CD4-positive, alpha-beta T cell treated with Interleukin-1 beta for 1 hour (primary cell): ENCODE results near the gene DOCK6.
A peak's percentile ranks its signal among the peaks of the same experiment; 100 is the strongest.

Experiments
- DNase-seq, 2 donors: peaks; one replicate each; pipeline ENCODE4 v3.0.0-alpha.2; 2020 to 2022

DOCK6 gene

DNA sequence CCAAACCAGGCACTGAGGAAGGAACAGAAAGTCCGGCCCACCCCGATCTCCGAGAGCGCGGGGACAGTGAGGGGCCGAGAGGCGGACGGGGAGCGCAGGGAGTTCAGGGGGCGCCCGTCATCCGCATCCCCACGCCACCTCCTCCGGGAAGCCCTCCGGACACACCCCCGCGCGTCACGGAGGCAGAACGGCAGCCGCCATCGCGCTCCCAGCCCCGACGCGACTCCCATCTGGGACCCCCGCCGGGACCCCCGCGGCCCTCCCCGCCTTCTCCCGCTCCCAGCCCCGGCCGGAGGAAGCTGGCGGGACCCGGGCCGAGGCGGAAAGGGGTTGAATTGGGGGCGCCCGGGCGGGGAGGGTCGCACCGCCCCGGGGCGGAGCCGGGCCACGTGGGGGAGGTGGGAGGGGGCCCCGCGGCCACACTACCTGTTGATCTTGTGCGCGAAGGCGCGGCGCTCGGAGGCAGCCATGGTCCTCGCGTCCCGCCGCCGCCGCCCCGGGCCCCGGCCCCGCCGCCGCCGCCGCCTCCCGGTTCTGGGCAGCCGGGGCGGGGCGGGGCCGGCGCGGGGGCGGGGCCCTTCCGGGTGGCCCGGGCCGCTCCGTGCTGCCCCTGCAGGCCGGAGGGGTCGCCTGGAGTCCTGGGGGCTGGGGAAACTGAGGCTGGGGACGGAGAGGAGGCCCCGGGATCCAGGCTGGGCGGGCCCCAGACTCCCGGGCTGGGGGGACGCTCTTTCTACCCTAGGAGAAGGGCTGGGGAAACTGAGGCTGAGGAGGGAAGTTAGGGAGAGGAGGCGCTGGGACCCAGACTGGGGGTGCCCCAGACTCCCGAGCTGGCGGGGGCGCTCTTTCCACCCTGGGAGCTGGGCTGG, at the start of gene DOCK6:
TSS of gene DOCK6 (minus strand) at position 554 of the 869 bp plus-strand sequence. CDS start at position 470, 84 bp downstream.
- DNase-seq, result peak in 1 of 2 donors; percentile 6

DNA sequence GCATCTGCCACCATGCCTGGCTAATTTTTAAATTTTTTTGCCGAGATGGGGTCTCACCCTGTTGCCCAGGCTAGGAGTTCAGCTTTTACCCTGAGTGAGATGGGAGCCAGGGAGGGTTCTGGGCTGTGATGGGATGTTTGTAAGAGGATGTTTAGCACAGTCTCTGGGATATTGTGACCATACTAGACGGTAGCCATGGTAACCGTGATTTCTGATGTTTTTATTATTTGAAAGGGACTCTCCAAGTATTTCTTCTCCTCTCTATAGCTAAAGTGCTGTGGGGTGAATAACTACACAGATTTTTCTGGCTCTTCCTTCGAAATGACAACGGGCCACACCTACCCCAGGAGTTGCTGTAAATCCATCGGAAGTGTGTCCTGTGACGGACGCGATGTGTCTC, 44.0 kb upstream of the DOCK6 start:
- DNase-seq, result no peak

GRCh38 chr19:11304936-11305335, 42.6 kb upstream of the DOCK6 start:
- no peak for DNase-seq

- DNase-seq, result no peak
Observed at GRCh38 chr19:11300811-11301120, 38.4 kb upstream of the DOCK6 start.

DNA sequence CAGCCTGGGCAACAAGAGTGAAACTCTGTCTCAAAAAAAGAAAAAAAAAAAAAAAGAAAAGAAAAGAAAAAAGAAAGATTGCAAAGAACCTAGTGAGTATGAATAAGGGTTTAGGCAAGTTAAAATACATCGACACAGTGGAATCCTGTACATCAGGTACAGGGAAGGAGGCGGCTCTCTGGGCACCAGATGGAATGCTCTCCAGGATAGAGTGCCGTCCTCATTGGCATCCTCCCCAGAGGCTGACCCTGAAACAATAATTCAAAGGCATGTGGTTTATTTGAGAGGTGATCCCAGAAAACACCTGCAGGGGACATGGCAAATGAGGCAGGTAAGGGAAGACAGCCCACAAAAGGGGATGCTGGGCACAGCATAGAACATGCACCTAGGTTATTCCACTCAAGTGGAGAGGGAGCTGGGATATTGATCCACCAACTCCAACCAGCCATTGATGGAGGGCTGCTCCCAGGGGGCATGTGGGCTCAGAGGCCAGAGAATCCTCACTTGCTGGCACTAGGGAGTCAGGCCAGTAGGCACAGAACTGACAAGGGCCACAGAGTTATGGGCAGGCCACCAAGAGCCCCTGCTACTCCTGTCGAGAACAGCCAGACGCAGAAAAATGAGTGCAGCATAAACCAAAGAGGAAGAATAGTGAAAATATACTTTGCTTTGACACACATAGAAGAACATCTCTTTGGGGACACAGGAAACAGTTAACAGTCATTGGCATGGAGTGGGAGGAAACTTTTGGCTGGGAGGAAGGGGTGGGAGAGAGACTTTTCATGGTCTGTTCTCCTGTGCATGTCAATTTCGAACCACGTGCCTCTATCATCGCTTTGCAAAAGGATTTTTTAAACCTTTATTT, 37.9 kb upstream of the DOCK6 start:
- no peak for DNase-seq

- DNase-seq, result no peak
Observed at GRCh38 chr19:11296264-11296663, 33.9 kb upstream of the DOCK6 start.

DNA sequence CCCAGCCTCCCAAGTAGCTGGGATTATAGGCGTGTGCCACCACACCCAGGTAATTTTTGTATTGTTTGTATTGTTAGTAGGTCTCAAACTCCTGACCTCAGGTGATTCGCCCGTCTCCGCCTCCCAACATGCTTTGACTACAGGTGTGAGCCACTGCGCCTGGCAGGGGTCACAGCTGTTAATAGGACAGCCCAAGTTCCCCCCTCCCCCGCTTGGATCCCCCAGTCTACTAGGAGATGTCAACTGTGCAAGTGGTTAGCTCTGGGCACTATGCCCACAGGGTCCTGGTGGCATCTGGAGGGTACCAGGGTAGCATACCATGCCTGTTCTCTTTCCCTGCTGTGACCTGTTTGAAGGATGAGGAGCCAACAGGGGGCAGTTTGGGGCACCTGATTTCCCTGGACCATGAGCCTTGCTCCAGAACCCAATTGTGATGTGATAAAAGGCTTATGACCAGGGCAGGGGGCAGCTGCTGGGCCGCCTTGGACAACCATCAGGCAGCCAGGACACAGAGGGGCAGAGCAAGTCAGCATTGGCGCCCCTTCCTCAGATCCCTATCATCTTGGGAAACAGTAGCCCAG, 33.4 kb upstream of the DOCK6 start, which contains the start of gene TSPAN16:
TSS of gene TSPAN16 (plus strand) at position 496 of the 581 bp plus-strand sequence. CDS start 138 bp downstream, outside the sequence.
- no peak for DNase-seq

GRCh38 chr19:11295180-11295579, 32.9 kb upstream of the DOCK6 start:
- DNase-seq, result no peak

DNA sequence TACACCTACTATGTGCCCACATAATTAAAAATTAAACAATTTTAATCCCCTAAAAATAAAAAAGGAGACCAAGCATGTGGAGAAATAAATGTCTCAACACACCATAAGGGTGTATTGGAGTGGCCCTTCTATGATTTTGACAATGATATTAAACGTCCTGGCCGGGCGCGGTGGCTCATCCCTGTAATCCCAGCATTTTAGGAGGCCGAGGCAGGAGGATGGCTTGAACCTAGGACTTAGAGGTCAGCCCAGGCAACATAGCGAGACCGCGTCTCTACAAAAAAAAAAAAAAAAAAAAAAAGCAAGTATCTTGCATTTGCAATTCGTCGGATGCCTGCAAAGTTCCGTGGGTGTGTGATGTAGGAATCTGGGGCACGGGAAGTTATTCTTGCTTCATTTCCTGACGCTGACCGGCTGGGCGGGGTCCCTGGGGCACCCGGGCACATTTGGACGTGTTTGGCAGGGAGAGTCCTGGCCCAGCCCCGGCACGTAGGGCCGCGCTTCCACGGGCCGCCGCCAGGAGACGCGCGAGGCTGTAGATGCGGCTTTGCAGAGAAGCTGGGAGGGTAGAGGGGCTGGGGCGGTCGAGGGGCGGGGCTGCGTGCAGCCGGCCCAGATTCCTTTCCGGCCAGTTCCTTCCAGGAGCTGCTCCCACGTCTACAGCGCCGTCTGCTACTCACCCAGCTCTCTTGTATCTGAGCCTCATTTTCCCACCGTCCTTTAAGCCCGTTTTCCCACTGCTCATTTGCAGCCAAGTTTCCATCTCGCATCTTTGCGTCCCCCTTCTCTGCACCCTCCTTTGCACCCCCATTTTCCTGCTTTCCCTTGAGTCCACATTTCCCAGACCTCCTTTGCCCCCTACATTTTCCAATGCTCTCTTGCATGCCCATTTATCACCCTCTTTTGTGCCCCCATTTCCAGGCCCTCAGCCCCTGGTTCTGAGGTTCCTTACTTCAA, 31.4 kb upstream of the DOCK6 start:
- peak; percentile 81 to 88 for DNase-seq

DNA sequence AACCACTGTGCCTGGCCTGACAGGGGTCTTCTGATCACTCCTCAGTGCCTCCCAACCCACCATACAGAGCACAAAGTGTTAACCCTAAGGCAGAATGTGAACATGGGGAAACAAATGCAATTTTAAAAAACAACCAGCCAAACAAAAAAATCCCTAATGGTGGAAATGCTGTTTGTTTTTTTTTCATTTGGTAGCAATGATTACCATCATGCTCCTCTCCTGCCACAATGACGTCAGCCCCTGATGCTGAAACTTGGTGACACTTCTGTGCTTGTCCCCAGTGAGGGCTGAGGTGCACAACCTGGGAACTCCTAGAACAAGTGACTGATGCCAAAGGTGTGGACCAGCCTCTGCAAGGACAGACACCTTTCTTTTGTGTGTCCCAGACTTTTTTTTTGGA, 29.7 kb upstream of the DOCK6 start:
- DNase-seq, result peak in 1 of 2 donors; percentile 24

DNA sequence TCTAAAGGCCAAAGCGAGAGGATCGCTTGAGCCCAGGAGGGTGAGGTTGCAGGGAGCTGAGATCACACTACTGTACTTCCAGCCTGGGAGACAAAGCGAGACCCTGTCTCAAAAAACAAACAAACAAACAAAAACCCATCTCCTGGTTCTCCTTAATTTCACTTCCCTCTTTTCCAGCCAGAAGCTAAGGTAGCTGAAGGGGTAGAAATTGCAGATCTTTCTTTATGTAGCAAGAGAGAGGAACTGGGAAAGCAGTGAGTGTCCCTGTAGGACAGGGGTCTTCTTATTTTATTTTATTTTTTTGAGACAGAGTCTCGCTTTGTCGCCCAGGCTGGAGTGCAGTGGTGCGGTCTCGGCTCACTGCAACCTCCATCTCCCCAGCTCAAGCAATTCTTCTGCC, 29.1 kb upstream of the DOCK6 start:
- no peak for DNase-seq

DNA sequence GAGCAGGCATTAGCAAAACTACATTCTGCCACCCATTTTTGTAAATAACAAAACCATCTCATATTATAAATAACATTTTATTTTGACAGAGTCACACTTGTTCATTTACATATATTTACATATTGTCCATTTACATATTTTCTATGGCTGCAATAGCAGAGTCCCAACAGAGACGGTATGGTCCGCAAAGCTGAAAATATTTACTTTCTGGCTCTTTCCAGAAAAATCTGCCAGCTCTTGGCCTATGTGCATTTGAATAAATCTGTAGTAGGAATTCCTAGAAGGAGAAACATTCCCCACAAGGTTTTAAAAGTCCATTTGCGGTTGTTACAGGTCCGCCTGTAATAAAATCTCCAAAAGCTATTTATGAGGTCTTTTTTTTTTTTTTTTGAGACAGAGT, 27.9 kb upstream of the DOCK6 start:
- no peak for DNase-seq

DNA sequence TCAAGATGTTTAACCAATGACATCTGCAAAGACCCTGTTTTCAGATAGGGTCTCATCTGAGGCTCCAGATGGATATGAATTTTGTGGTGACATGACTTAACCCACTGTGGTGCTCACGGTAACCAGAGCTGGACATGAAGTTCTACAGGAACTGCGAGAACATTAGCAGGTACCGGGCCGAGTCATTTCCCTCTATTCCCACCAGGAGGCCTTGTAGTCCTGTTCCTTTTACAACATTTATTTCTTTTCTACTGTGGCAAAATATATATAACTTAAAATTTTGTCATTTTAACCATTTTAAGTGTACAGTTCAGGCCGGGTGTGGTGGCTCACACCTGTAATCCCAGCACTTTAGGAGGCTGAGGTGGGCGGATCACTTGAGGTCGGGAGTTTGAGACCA, 26.0 kb upstream of the DOCK6 start:
- DNase-seq, result no peak

DNA sequence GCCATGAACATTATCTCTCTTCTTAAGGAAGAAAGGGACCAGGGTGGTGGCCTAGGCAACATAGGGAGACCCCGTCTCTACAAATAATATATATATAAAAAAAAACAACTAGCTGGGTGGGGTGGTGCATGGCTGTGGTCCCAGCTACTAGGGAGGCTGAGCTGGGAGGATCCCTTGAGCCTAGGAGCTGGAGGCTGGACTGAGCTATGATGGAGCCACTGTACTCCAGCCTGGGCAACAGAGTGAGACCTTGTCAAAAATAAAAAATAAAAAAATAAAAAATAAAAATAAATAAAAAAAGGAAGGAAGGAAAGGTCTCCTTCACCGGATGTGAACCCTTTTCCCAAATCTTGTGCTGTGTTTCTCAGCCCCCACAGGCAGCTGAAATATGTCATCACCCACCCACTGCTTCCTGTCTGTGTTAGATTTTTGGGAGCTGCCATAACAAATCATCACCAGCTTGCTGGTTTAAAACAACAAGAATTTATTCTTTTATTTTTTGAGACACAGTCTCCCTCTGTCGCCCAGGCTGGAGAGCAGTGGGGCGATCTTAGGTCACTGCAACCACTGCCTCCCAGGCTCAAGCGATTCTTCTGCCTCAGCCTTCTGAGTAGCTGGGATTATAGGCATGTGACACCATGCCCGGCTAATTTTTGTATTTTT, 24.1 kb upstream of the DOCK6 start:
- no peak for DNase-seq

DNA sequence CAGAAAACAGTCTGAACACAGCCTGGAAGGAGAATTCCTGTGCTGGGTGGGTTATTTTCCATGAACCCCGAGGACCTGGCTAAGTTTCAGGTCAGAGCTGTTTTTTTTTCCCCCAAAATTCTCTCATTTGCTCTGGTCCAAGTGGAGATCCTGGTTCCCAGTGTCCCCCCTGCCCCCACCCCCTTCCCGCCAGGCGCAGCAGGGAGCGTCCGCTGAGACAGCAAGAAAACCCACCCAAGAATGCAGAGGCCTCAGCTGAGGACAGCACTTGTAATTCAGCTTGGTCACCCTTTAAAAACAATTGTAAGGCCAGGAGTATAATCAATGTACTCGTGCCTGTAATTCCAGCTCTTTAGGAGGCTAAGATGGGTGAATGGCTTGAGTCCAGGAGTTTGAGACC, 22.2 kb upstream of the DOCK6 start:
- DNase-seq, result no peak

- no peak for DNase-seq
Observed at GRCh38 chr19:11281356-11282049, 19.2 kb upstream of the DOCK6 start.

DNA sequence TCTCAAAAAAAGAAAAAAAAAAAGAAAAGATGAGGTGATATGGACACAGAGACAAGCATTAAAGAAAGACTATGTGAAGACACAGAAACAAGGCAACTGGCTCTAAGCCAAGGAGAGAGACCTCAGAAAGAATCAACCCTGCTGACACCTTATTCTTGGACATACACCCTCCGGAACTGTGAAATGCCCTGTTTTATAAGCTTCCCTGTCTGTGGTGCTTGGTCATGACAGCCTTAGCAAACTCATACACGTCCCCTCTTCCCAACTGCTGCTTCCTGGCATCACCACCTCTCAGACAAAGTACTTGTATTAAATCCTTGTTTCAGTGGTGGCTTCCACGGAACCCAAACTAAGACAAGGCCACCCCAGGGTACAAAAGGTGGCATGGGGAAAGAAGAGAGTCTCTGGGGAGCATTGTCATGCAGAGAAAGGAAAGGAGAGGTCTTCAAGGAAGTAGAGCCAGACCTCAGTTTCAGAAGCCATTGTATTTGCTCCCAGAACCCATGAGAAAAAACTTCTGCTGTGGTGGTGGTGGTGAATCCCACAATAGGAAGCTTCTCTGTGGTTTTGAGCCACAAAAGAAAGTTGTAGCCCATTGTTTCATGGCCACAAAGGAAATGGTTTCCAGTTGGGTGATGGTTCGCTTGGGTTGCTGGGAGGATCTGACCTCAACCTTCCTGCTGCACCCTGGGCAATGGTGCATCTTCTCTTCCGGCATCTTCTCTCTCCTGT, 17.3 kb upstream of the DOCK6 start:
- DNase-seq, result peak; percentile 48 to 70

- no peak for DNase-seq
Observed at GRCh38 chr19:11278670-11279069, 16.3 kb upstream of the DOCK6 start.

DNA sequence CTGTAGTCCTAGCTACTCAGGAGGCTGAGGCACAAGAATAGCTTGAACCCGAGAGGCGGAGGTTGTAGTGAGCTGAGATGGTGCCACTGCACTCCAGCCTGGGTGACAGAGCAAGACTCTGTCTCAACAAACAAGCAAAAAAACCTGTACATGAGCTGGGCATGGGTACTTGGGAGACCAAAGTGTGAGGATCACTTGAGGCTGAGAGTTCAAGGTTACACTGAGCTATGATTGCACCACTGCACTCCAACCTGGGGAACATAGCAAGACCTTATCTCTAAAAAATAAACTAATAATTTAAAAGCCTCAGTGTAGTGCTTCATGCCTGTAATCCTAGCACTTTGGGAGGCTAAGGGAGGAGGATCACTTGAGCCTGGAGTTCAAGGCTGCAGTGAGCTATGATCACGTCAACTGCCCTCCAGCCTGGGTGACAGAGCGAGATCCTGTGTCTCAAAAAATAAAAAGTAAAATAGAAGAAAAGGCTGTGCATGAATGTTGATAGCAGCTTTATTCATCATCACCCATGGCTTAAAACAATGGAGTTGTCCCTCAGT, 12.3 kb upstream of the DOCK6 start:
- no peak for DNase-seq

DNA sequence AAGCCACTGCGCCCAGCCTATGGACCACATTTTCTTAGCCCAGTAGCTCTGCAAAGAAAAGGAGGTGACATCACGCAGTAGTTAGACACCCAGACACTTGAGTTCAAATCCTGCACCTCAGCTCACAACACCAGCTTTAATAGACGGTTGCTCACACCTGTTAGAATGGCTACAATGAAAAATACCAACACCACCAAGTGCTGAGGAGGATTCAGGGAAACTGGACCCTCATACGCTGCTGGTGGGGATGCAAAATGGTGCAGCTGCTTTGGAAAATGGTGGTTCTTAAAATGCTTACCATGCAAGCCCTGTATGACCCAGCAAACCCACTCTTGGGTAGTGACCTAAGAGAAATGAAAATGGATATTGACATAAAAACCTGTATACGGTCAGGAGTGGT, 11.7 kb upstream of the DOCK6 start:
- no peak for DNase-seq
